ENCODE results near the gene OBSCN.

GRCh38 chr1:228176461-228177182, 31.2 kb upstream of the OBSCN start:
- TF ChIP-seq POLR2AphosphoS5 (IDR thresholded peaks at IDR 0.05; ENCODE audit: low read depth) (no peak), CTCF (IDR thresholded peaks at IDR 0.05; ENCODE audit: insufficient read depth, low read length) (no peak)

Measured in HL-60 (cell line).